GM12891 (cell line): ENCODE measurements around the gene HMGN4.

Experiments
- PAX5 ChIP-seq: IDR thresholded peaks from 2 replicates; pipeline ENCODE4 v1.6.1; 2011; ENCODE audit warnings: low read length, moderate library complexity, mild to moderate bottlenecking; ENCODE audit not compliant: insufficient read depth, severe bottlenecking
- POLR2A ChIP-seq: IDR thresholded peaks from 2 replicates; pipeline ENCODE4 v1.6.1; 2011; ENCODE audit warnings: low read depth, low read length, control low read depth
- POLR2AphosphoS5 ChIP-seq: IDR thresholded peaks from 2 replicates; pipeline ENCODE4 v1.6.1; 2011; ENCODE audit warnings: low read depth, low read length, control low read depth
- POU2F2 ChIP-seq: IDR thresholded peaks from 2 replicates; pipeline ENCODE4 v1.6.1; 2011; ENCODE audit warnings: low read depth, mild to moderate bottlenecking, control low read depth, low read length, moderate library complexity
- SPI1 ChIP-seq: IDR thresholded peaks from 2 replicates; pipeline ENCODE4 v1.6.1; 2011; ENCODE audit warnings: low read depth, low read length, control low read depth
- TAF1 ChIP-seq: IDR thresholded peaks from 2 replicates; pipeline ENCODE4 v1.6.1; 2011; ENCODE audit warnings: low read depth, low read length, control low read depth

DNA sequence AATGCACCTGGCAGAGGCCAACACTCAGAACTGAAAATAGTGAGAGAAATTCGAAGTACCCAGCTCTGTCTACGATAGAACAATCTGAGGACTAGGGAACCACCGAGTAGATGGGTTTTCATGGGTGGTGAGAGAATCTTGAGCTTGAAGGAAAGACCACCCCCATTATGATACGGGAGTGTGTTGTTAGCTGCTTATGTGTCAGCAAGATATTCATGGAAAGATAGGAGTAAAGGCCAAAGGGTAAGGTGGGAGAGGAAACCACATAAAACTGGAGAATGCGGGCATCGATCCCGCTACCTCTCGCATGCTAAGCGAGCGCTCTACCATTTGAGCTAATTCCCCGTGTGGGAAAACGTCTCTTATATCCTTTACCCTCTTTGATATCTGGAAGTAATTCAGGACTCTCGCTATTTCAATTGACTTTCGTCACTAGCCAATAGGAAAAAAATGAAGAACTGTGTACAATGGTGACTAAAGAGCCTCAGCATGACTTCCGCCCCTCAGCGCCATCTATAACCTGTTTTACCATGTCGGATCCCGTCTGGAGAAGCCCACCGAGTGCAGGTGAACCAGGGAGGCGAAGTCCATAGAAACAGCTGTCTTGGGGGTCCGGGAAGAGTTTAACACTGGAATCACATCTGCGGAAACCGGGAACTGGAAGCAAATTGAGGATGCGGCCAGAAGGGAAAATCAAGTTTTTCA lies 33.6 kb downstream of the HMGN4 start:
- no peak for TF ChIP-seq POLR2AphosphoS5
- no peak for TF ChIP-seq POLR2A
- TF ChIP-seq TAF1 = no peak
- no peak for TF ChIP-seq PAX5
- peak; percentile 44 for TF ChIP-seq SPI1
- no peak for TF ChIP-seq POU2F2
